Neuronal stem cell (in vitro differentiated cells): Measurements from ENCODE around the gene ATXN10.

ENCODE experiments used
- DNase-seq: peaks from one replicate; pipeline ENCODE4 v3.0.0-alpha.2; 2013; ENCODE audit warnings: low spot score
- H2AFZ ChIP-seq: one replicate; pipeline ENCODE4 v1.6.1; 2013; ENCODE audit warnings: mild to moderate bottlenecking, low read length, inconsistent platforms
- H2AK5ac ChIP-seq: 2 replicates; pipeline ENCODE4 v1.6.1; 2013; ENCODE audit warnings: low read depth, mild to moderate bottlenecking, inconsistent platforms, low read length, moderate library complexity, mixed read lengths
- H2BK120ac ChIP-seq: 2 replicates; pipeline ENCODE4 v1.6.1; 2013; ENCODE audit warnings: low read depth, mild to moderate bottlenecking, inconsistent platforms, low read length, moderate library complexity, mixed read lengths
- H2BK12ac ChIP-seq: one replicate; pipeline ENCODE4 v1.6.1; 2013; ENCODE audit warnings: low read length, inconsistent platforms
- H2BK15ac ChIP-seq: 2 replicates; pipeline ENCODE4 v1.6.1; 2013; ENCODE audit warnings: mild to moderate bottlenecking, low read length, inconsistent platforms, mixed read lengths
- H2BK5ac ChIP-seq: one replicate; pipeline ENCODE4 v1.6.1; 2013; ENCODE audit warnings: inconsistent platforms, mild to moderate bottlenecking, low read length, moderate library complexity
- H3K14ac ChIP-seq: one replicate; pipeline ENCODE4 v1.6.1; 2013; ENCODE audit warnings: low read length, inconsistent platforms
- H3K18ac ChIP-seq: 2 replicates; pipeline ENCODE4 v1.6.1; 2013; ENCODE audit warnings: low read length, inconsistent platforms
- H3K23ac ChIP-seq: 2 replicates; pipeline ENCODE4 v1.6.1; 2013; ENCODE audit warnings: low read depth, mild to moderate bottlenecking, mixed read lengths, low read length, inconsistent platforms; ENCODE audit not compliant: poor library complexity
- H3K27ac ChIP-seq: replicated peaks from 3 replicates; pipeline ENCODE4 v1.5.1; 2013; ENCODE audit warnings: low read length, inconsistent platforms
- H3K27me3 ChIP-seq, 3 experiments: 2 replicates each; pipeline ENCODE4 v1.6.1; 2013; ENCODE audit warnings: low read length in 3 of 3, mild to moderate bottlenecking in 2 of 3, inconsistent platforms in 1 of 3, low read depth in 1 of 3, mixed read lengths in 1 of 3, moderate library complexity in 1 of 3; ENCODE audit not compliant: control insufficient read depth in 3 of 3, insufficient read depth in 3 of 3
- H3K36me3 ChIP-seq, 2 donors: replicated peaks in 1 of 2; 2 replicates each; pipeline ENCODE4 v1.6.1; 2013; ENCODE audit warnings: low read length in 2 of 2; ENCODE audit not compliant: control insufficient read depth in 2 of 2, insufficient read depth in 2 of 2
- H3K4ac ChIP-seq: 2 replicates; pipeline ENCODE4 v1.6.1; 2013; ENCODE audit warnings: inconsistent platforms, mild to moderate bottlenecking, low read length, moderate library complexity
- H3K4me1 ChIP-seq, 2 donors: 1 replicate in 1 of 2; 2 replicates in 1 of 2; pipeline ENCODE4 v1.6.1; 2013; ENCODE audit warnings: low read length in 2 of 2, low read depth in 1 of 2; ENCODE audit not compliant: control insufficient read depth in 2 of 2, insufficient read depth in 1 of 2
- H3K4me2 ChIP-seq: one replicate; pipeline ENCODE4 v1.6.1; 2013; ENCODE audit warnings: mild to moderate bottlenecking, low read length, inconsistent platforms; ENCODE audit not compliant: insufficient read depth, poor library complexity, severe bottlenecking
- H3K4me3 ChIP-seq, 2 donors: 2 replicates each; pipeline ENCODE4 v1.5.1; 2013; ENCODE audit warnings: low read length in 2 of 2, mild to moderate bottlenecking in 2 of 2, inconsistent platforms in 1 of 2, moderate library complexity in 1 of 2
- H3K79me1 ChIP-seq: one replicate; pipeline ENCODE4 v1.6.1; 2013; ENCODE audit warnings: low read depth, mild to moderate bottlenecking, inconsistent platforms, low read length, moderate library complexity
- H3K9ac ChIP-seq: one replicate; pipeline ENCODE4 v1.6.1; 2013; ENCODE audit warnings: mild to moderate bottlenecking, low read depth, low read length, inconsistent platforms; ENCODE audit not compliant: poor library complexity
- H3K9me3 ChIP-seq, 2 donors: replicated peaks in 1 of 2; 2 replicates each; pipeline versions ENCODE3 to v1.6.1; 2013; ENCODE audit warnings: low read length in 2 of 2, mild to moderate bottlenecking in 2 of 2, inconsistent platforms in 1 of 2, low read depth in 1 of 2, mixed read lengths in 1 of 2, moderate library complexity in 1 of 2; ENCODE audit not compliant: control insufficient read depth in 2 of 2, insufficient read depth in 1 of 2
- H4K8ac ChIP-seq: one replicate; pipeline ENCODE4 v1.6.1; 2013; ENCODE audit warnings: low read depth, mild to moderate bottlenecking, inconsistent platforms, low read length, moderate library complexity
- H4K91ac ChIP-seq: one replicate; pipeline ENCODE4 v1.6.1; 2013; ENCODE audit warnings: low read length, low read depth, mild to moderate bottlenecking, inconsistent platforms; ENCODE audit not compliant: poor library complexity
- WGBS, 2 donors: extraction: QIAGEN DNeasy Blood & Tissue Kit; methylation state at CpG; one replicate each; pipeline ENCODE4 v1.1.7; 2013; ENCODE audit warnings: missing lambda C conversion rate in 2 of 2, mixed read lengths in 1 of 2; ENCODE audit not compliant: insufficient read length in 2 of 2, insufficient replicate concordance in 1 of 2; ENCODE audit errors: extremely low coverage in 2 of 2; 5-methylcytosine and 5-hydroxymethylcytosine counted together

ATXN10 gene

GRCh38 chr22:45754822-45755221, 83.2 kb downstream of the ATXN10 start:
- Histone ChIP-seq H2BK5ac (no peak overlapping the region), H2AFZ (no peak overlapping the region), H4K8ac (no peak overlapping the region), H3K9me3 (peaks cover under 1 to 1% of the 10 kb centered on the region in 2 donors), H3K27ac (no peak overlapping the region), H4K91ac (no peak overlapping the region), H2BK120ac (no peak overlapping the region), H3K79me1 (peaks cover 3% of the 10 kb centered on the region), H3K4me1 (peaks cover 0 to 7% of the 10 kb centered on the region in 2 donors), H2BK12ac (no peak overlapping the region), H3K14ac (no peak overlapping the region), H3K4ac (no peak overlapping the region), H2AK5ac (no peak overlapping the region), H3K4me2 (no peak overlapping the region), H3K18ac (peak overlapping the region; percentile 88), H3K4me3 (no peak overlapping the region), H3K23ac (no peak overlapping the region), H3K27me3 (no peaks in the 10 kb centered on the region), H3K36me3 (peaks cover 5 to 53% of the 10 kb centered on the region in 2 donors), H3K9ac (no peak overlapping the region), H2BK15ac (no peak overlapping the region)
- DNase-seq: no peak
- WGBS, 2 donors: no CpG with 5 or more reads among the region's 3 CpGs

DNA sequence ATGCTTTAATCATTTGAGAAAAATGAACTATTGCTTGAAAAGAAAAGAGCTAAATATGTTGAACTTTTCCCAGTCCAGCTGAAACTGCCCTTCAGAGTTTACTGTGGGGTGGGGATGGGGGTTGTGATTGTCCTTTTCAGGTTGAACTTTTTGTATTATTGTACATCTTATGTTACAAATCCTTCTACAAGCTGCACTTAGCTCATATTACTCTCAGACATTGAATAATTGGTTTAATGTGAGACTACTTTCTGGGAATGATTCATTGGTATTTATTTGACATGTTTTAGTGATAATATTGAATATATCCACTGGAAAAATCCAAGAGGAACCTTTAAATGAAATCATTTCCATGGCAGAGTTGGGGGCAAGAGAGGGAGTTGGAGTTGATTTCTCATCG, 84.9 kb downstream of the ATXN10 start:
- no peak overlapping the region for H3K14ac ChIP-seq
- H3K79me1 ChIP-seq: peaks cover 3% of the 10 kb centered on the region
- H3K9me3 ChIP-seq: peaks cover 6 to 10% of the 10 kb centered on the region in 2 donors
- H3K4me3 ChIP-seq: no peak overlapping the region
- H3K23ac ChIP-seq: no peak overlapping the region
- no peak overlapping the region for H2BK15ac ChIP-seq
- no peak overlapping the region for H2BK5ac ChIP-seq
- no peaks in the 10 kb centered on the region for H3K27me3 ChIP-seq
- no peak overlapping the region for H2BK120ac ChIP-seq
- no peak for DNase-seq
- H3K18ac ChIP-seq: no peak overlapping the region
- H3K9ac ChIP-seq: no peak overlapping the region
- H2BK12ac ChIP-seq: no peak overlapping the region
- H2AFZ ChIP-seq: no peak overlapping the region
- peaks cover 7 to 51% of the 10 kb centered on the region in 2 donors for H3K36me3 ChIP-seq
- no CpG with 5 or more reads among the region's 1 CpG for WGBS, 2 donors
- no peak overlapping the region for H3K27ac ChIP-seq
- no peak overlapping the region for H3K4ac ChIP-seq
- H4K8ac ChIP-seq: no peak overlapping the region
- peaks cover 0 to 7% of the 10 kb centered on the region in 2 donors for H3K4me1 ChIP-seq
- H4K91ac ChIP-seq: no peak overlapping the region
- H3K4me2 ChIP-seq: no peak overlapping the region
- H2AK5ac ChIP-seq: no peak overlapping the region

DNA sequence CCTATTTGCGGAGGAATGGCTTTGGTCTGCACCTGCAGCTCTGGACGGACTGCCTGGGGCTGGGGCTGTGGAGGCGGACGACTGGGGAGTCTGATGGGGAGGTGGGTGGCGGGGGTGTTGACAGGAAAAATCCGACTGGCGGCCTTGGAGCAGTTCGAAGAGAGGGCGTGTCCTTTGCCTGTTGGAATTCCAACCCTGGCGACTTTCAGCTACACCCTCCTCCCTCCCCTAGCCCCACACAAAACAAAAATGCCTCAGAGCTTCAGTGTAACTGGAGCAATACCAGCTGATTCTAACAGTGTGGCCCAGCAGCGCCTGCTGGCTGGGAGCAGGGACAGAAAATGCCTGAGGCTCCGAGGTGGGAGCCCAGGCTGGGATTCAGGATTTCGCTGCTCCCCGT, 85.4 kb downstream of the ATXN10 start:
- peak overlapping the region; percentile 72 for H3K18ac ChIP-seq
- H4K91ac ChIP-seq: no peak overlapping the region
- H3K4me1 ChIP-seq: peaks cover 0 to 7% of the 10 kb centered on the region in 2 donors
- no peak overlapping the region for H3K4me3 ChIP-seq
- no peak overlapping the region for H3K14ac ChIP-seq
- H3K4me2 ChIP-seq: no peak overlapping the region
- H3K27ac ChIP-seq: no peak overlapping the region
- H3K9me3 ChIP-seq: peaks cover 6 to 10% of the 10 kb centered on the region in 2 donors
- no CpG with 5 or more reads among the region's 14 CpGs for WGBS, 2 donors
- no peak overlapping the region for H2BK120ac ChIP-seq
- no peak overlapping the region for H3K4ac ChIP-seq
- H2BK15ac ChIP-seq: no peak overlapping the region
- peaks cover 3% of the 10 kb centered on the region for H3K79me1 ChIP-seq
- H2BK12ac ChIP-seq: no peak overlapping the region
- H3K9ac ChIP-seq: no peak overlapping the region
- H3K27me3 ChIP-seq: no peaks in the 10 kb centered on the region
- no peak overlapping the region for H2BK5ac ChIP-seq
- peak; percentile 65 for DNase-seq
- H4K8ac ChIP-seq: no peak overlapping the region
- no peak overlapping the region for H3K23ac ChIP-seq
- no peak overlapping the region for H2AFZ ChIP-seq
- H2AK5ac ChIP-seq: no peak overlapping the region
- peaks cover 7 to 47% of the 10 kb centered on the region in 2 donors for H3K36me3 ChIP-seq

DNA sequence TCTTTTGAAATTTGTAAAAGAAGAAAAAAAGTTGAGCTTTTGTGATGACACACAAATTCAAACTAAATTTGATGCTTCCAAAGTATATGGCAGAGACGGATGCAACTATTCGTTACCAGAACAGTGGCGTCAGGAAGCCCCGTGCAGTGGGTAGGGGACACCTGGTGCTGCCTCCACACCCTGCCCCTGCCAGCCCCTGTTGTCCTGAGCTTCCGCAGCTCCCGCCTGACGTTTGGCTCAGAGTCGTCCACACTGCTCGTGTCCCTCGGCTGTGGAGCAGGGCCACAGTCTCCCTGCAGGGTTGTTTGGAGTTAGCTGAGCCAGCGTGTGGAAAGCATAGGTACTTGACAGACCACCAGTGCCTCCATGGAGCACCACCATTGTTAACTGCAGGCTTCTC, 86.3 kb downstream of the ATXN10 start:
- no peak for DNase-seq
- H3K9me3 ChIP-seq: peaks cover 6 to 10% of the 10 kb centered on the region in 2 donors
- H3K79me1 ChIP-seq: peaks cover 3% of the 10 kb centered on the region
- no CpG with 5 or more reads among the region's 11 CpGs for WGBS, 2 donors
- peaks cover 4 to 14% of the 10 kb centered on the region in 2 donors for H3K4me1 ChIP-seq
- no peaks in the 10 kb centered on the region for H3K27me3 ChIP-seq
- H2BK12ac ChIP-seq: peak overlapping the region; percentile 61
- H3K27ac ChIP-seq: no peak overlapping the region
- no peak overlapping the region for H2AFZ ChIP-seq
- no peak overlapping the region for H4K8ac ChIP-seq
- H3K4me3 ChIP-seq: peak overlapping the region in 1 of 2 donors; percentile 12
- H3K14ac ChIP-seq: peak overlapping the region; percentile 42
- H4K91ac ChIP-seq: no peak overlapping the region
- H2BK15ac ChIP-seq: no peak overlapping the region
- H3K4ac ChIP-seq: no peak overlapping the region
- no peak overlapping the region for H3K9ac ChIP-seq
- no peak overlapping the region for H3K4me2 ChIP-seq
- H2BK120ac ChIP-seq: no peak overlapping the region
- H3K36me3 ChIP-seq: peaks cover 7 to 45% of the 10 kb centered on the region in 2 donors
- no peak overlapping the region for H2BK5ac ChIP-seq
- H3K18ac ChIP-seq: peak overlapping the region; percentile 83
- H3K23ac ChIP-seq: peak overlapping the region; percentile 92
- H2AK5ac ChIP-seq: peak overlapping the region; percentile 48
